IPS-NIHi7 (cell line): ENCODE measurements around the gene FBXL22.

Source experiments
- DNase-seq: peaks from one replicate; pipeline ENCODE4 v3.0.0; 2012; ENCODE audit warnings: mixed read lengths; ENCODE audit errors: extremely low spot score

FBXL22 gene

GRCh38 chr15:63593705-63594671 lies 3.2 kb upstream of the FBXL22 start:
- DNase-seq = no peak

GRCh38 chr15:63595065-63595464 lies 2.1 kb upstream of the FBXL22 start:
- DNase-seq = no peak

GRCh38 chr15:63595688-63596087 lies 1.5 kb upstream of the FBXL22 start:
- DNase-seq = no peak

GRCh38 chr15:63596676-63597037 lies 530 bp upstream of the FBXL22 start:
- no peak for DNase-seq

- no peak for DNase-seq
Observed at GRCh38 chr15:63597821-63598220, 634 bp downstream of the FBXL22 start.

GRCh38 chr15:63598473-63599400 lies 1.6 kb downstream of the FBXL22 start:
- DNase-seq = no peak

- peak; percentile 66 for DNase-seq
Observed at GRCh38 chr15:63599401-63600000, 2.3 kb downstream of the FBXL22 start.

GRCh38 chr15:63600001-63600615 lies 2.9 kb downstream of the FBXL22 start:
- peak; percentile 48 for DNase-seq

GRCh38 chr15:63600616-63601025 lies 3.4 kb downstream of the FBXL22 start:
- DNase-seq = peak; percentile 87

- DNase-seq = peak; percentile 34
Observed at GRCh38 chr15:63601026-63601703, 4.0 kb downstream of the FBXL22 start.

GRCh38 chr15:63601704-63602185 lies 4.6 kb downstream of the FBXL22 start:
- DNase-seq = no peak

- no peak for DNase-seq
Observed at GRCh38 chr15:63602595-63602994, 5.4 kb downstream of the FBXL22 start.

GRCh38 chr15:63603516-63603915 lies 6.3 kb downstream of the FBXL22 start:
- no peak for DNase-seq

GRCh38 chr15:63604281-63604680 lies 7.1 kb downstream of the FBXL22 start:
- no peak for DNase-seq

- DNase-seq = no peak
Observed at GRCh38 chr15:63605036-63605435, 7.8 kb downstream of the FBXL22 start.

- no peak for DNase-seq
Observed at GRCh38 chr15:63605816-63606215, 8.6 kb downstream of the FBXL22 start.

GRCh38 chr15:63606308-63606707 lies 9.1 kb downstream of the FBXL22 start:
- DNase-seq = no peak

- DNase-seq = no peak
Observed at GRCh38 chr15:63608989-63609388, 11.8 kb downstream of the FBXL22 start.

GRCh38 chr15:63609448-63609847 lies 12.3 kb downstream of the FBXL22 start:
- no peak for DNase-seq

GRCh38 chr15:63610209-63610841 lies 13.1 kb downstream of the FBXL22 start:
- peak; percentile 85 for DNase-seq
